Body of pancreas (tissue), 4 donors: ENCODE measurements around the gene AMACR. TPM values are rescaled to one million over a fixed set of nuclear protein-coding genes. Genes with fewer than 3 reads are reported as not detected.

Source experiments
- ATAC-seq: fragments of 150-250 bp; one replicate; pipeline ENCODE4 v1.9.1; 2016
- DNase-seq, 4 donors: peaks; one replicate each; pipeline ENCODE4 v3.0.0-alpha.2; 2019
- H3K27ac ChIP-seq, 4 donors: fragments of 200-600 bp; sonication (generic); 1 replicate in 3 of 4; 2 replicates in 1 of 4; pipeline versions ENCODE4 v1.5.1 to v1.6.1; 2016 to 2019; ENCODE audit warnings: mild to moderate bottlenecking in 1 of 4, mixed read lengths in 1 of 4, moderate library complexity in 1 of 4
- H3K27me3 ChIP-seq, 2 donors: fragments of 200-600 bp; sonication (generic); one replicate each; pipeline ENCODE4 v1.6.0; 2016; ENCODE audit warnings: mild to moderate bottlenecking in 1 of 2
- H3K36me3 ChIP-seq, 2 donors: fragments of 200-600 bp; sonication (generic); replicated peaks in 1 of 2; 2 replicates each; pipeline ENCODE4 v1.5.1; 2016; ENCODE audit warnings: low read depth in 2 of 2; ENCODE audit not compliant: insufficient read depth in 1 of 2
- H3K4me1 ChIP-seq: fragments of 200-600 bp; sonication (generic); one replicate; pipeline ENCODE4 v1.6.0; 2016
- H3K4me3 ChIP-seq, 2 donors: fragments of 200-600 bp; sonication (generic); 1 replicate in 1 of 2; 2 replicates in 1 of 2; pipeline ENCODE4 v1.5.1; 2016 to 2019
- H3K9me3 ChIP-seq, 3 donors: fragments of 200-600 bp; sonication (generic); 1 replicate in 2 of 3; 2 replicates in 1 of 3; pipeline ENCODE4 v1.5.1; 2016
- POLR2A ChIP-seq, 3 donors: fragments of 450-650 bp; IDR thresholded peaks; one replicate each; pipeline ENCODE4 v1.6.1; 2016; ENCODE audit warnings: antibody characterized with exemption in 3 of 3, mild to moderate bottlenecking in 2 of 3
- WGBS, 2 donors: methylation state at CpG; one replicate each; pipeline ENCODE4 v1.1.5; 2017; 5-methylcytosine and 5-hydroxymethylcytosine counted together
- intact Hi-C: fragments of 100-400 bp; cut with DNase I; formaldehyde crosslinking; loops from one replicate; pipeline ENCODE4 v1.15.1; 2023
- total RNA-seq, 2 donors: library from RNA; depleted of rRNA; stranded (reverse); fragments of >200 nt; gene quantifications; one replicate each; pipeline ENCODE4 v1.1.0, GENCODE V29; 2016
- TF ChIP-seq, protein P1 (sequence below), 7 experiments: fragments of 450-650 bp in 4 of 7; fragments of 200-600 bp in 3 of 7; sonication (generic) in 3 of 7; IDR thresholded peaks; one replicate each; pipeline ENCODE4 v1.5.1; 2016 to 2019; ENCODE audit warnings: antibody characterized with exemption in 7 of 7

Gene AMACR
- total RNA-seq, 2 donors from 2014 or later, result 5.4 to 7.3 TPM

DNA sequence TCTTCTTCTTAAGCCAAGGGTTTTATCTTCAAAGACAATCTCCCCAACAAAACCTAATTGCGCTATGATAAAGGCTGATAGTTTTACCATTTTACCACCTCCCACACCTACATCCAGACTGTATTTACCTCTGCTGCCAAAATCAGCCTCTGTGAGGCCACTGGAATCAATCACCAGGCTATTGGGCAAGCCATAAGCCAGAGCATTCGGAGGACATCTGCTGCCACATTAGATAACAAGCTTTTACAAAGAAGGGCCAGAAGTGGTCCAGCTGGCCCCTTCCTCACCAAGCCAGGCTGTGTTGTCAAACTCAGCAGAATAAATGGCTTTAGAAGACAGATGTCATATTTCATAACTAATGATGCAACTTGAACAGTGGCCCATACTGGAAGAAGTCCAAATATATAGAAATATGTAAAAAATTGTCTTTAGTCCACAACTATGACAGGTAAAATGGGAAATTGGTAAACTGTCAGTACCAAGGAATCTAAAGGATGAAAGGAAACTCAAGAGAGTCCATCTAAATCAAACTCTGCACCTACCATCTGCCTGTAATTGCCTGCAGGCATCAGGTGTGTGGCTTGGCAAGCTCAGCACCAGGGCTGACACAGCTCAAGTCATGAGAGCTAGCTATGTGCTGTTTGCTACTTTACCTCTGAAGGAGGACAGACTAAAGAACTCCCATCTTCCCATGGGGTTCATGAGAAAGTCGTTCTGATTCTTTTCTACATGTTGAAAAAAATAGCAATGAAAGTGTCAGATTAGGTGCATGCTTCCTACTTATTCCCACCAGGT is 39.4 kb downstream of the AMACR start:
- WGBS, 2 donors, result 35 to 42% methylated on average over 3 of the region's 3 CpGs
- Histone ChIP-seq H3K9me3 (no peaks in the 10 kb centered on the region), H3K27me3 (no peaks in the 10 kb centered on the region), H3K27ac (no peak overlapping the region), H3K4me3 (no peak overlapping the region), H3K4me1 (peaks cover 13% of the 10 kb centered on the region), H3K36me3 (no peaks in the 10 kb centered on the region)
- TF ChIP-seq, protein P1, sequence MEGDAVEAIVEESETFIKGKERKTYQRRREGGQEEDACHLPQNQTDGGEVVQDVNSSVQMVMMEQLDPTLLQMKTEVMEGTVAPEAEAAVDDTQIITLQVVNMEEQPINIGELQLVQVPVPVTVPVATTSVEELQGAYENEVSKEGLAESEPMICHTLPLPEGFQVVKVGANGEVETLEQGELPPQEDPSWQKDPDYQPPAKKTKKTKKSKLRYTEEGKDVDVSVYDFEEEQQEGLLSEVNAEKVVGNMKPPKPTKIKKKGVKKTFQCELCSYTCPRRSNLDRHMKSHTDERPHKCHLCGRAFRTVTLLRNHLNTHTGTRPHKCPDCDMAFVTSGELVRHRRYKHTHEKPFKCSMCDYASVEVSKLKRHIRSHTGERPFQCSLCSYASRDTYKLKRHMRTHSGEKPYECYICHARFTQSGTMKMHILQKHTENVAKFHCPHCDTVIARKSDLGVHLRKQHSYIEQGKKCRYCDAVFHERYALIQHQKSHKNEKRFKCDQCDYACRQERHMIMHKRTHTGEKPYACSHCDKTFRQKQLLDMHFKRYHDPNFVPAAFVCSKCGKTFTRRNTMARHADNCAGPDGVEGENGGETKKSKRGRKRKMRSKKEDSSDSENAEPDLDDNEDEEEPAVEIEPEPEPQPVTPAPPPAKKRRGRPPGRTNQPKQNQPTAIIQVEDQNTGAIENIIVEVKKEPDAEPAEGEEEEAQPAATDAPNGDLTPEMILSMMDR (IDR thresholded peaks at IDR 0.05), result no peak
- TF ChIP-seq POLR2A (IDR thresholded peaks at IDR 0.05), result no peak
- ATAC-seq, result no peak
- DNase-seq, result no peak
- intact Hi-C loops, result no loop called here

DNA sequence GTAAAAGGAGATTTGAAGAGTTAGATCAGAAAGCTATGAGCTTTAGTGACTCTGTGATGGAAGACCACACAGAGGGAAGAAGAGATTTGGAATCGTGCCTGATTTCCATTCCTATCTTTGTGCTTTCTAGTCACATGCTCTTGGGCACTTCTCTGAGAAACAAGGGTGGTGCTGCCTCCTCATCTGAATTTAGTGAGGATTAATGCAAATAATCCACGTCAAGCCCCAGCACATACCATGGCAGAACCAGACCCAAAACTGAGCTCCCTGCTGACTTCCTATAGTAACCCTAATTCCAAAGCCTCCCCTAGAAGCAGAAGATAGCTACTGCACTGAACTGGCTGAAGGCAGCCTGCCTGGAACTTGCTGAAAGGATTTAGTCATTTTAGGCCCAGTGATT is 41.0 kb downstream of the AMACR start:
- H3K4me1 ChIP-seq, result peaks cover 13% of the 10 kb centered on the region
- intact Hi-C loops, result no loop called here
- no peaks in the 10 kb centered on the region for H3K9me3 ChIP-seq
- no peak for TF ChIP-seq POLR2A (IDR thresholded peaks at IDR 0.05)
- TF ChIP-seq, protein P1 (IDR thresholded peaks at IDR 0.05), result no peak
- ATAC-seq (no peak), DNase-seq (no peak)
- no peaks in the 10 kb centered on the region for H3K27me3 ChIP-seq
- 35 to 59% methylated on average over 2 of the region's 2 CpGs for WGBS, 2 donors
- no peaks in the 10 kb centered on the region for H3K36me3 ChIP-seq
- no peak overlapping the region for H3K4me3 ChIP-seq
- H3K27ac ChIP-seq, result no peak overlapping the region

DNA sequence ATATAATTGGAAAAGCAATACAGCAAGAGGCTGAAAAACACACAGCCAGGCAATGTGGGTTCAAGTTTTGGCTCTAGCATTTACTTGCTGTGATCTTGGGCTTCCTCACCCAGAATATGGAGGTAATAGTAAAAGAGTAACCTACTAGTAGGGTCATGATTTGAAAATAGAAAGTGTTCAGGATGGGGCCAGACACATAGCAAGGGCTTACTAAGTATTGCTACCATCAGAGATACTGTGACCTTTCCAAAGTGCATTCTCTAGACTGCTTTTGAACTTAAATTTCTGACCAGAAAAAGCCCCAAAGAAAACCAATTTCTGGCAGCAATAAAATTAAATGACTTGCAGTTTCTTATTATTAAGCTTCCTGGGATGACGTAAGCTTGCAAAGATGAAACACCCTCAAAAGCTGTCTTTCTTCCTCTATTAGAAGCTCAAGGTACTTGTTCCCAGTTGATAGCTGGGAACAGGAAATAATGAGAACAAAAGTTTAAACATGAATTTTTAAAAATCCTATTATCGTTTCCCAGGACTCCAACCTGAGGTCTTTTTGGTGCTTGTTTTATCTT is 43.6 kb downstream of the AMACR start:
- Histone ChIP-seq H3K9me3 (no peaks in the 10 kb centered on the region), H3K27me3 (no peaks in the 10 kb centered on the region), H3K4me1 (peaks cover 7% of the 10 kb centered on the region), H3K27ac (no peak overlapping the region), H3K36me3 (no peaks in the 10 kb centered on the region), H3K4me3 (no peak overlapping the region)
- DNase-seq (no peak), ATAC-seq (no peak)
- no peak for TF ChIP-seq POLR2A (IDR thresholded peaks at IDR 0.05)
- TF ChIP-seq, protein P1 (IDR thresholded peaks at IDR 0.05), result no peak
- WGBS, 2 donors, result 68 to 79% methylated on average over 2 of the region's 2 CpGs
- intact Hi-C loops, result no loop called here

DNA sequence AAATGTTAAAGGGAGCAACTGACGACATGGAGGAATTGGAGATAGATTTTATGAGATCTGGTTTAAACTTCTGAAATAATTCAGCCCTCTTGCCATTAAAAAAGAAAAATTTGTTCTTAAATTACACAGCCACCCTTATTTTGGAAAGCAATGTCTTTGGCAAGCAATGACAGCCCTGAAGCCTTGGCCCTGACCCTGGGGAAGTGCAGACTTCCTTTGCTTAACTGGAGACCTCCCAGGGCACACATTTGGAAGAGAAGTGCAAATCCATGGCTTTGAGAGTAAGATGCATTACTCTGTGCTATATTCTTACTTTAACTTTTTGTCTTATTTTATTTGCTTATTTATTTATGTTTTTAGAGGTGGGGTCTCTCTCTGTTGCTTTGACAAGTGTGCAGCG is 49.7 kb downstream of the AMACR start:
- intact Hi-C loops, result no loop called here
- no peak overlapping the region for H3K27ac ChIP-seq
- no peaks in the 10 kb centered on the region for H3K9me3 ChIP-seq
- H3K4me1 ChIP-seq, result no peaks in the 10 kb centered on the region
- ATAC-seq, result no peak
- H3K27me3 ChIP-seq, result no peaks in the 10 kb centered on the region
- DNase-seq, result no peak
- no peak for TF ChIP-seq POLR2A (IDR thresholded peaks at IDR 0.05)
- TF ChIP-seq, protein P1 (IDR thresholded peaks at IDR 0.05), result no peak
- no peak overlapping the region for H3K4me3 ChIP-seq
- 75 to 76% methylated on average over 2 of the region's 2 CpGs for WGBS, 2 donors
- no peaks in the 10 kb centered on the region for H3K36me3 ChIP-seq
